Measurements from ENCODE around the gene DUSP18. TPM values are rescaled to one million over a fixed set of nuclear protein-coding genes. Genes with fewer than 3 reads are reported as not detected.

Gene DUSP18
- total and polyA plus RNA-seq, 2 of the 4 experiments (the other 2 are of a cell fraction) = 14.9 TPM

- 88% methylated on average over 6 of the region's 9 CpGs; no CpG with 5 or more reads in 1 of the 2 experiments for WGBS, 2 experiments (ENCODE audit: extremely low coverage in 2 of 2, insufficient read length in 1 of 2)
- H2BK20ac ChIP-seq (ENCODE audit: low read depth, low read length) = no peak overlapping the region
- POLR2A ChIA-PET (ENCODE audit: unreplicated experiment) = no interaction called here
- dilution Hi-C loops (cut with HindIII; ENCODE audit: low sequenced_read_pairs, unreplicated experiment) (no loop called here), intact Hi-C loops (cut with micrococcal nuclease) (no loop called here), in situ Hi-C loops (cut with MboI; ENCODE audit: low sequenced_read_pairs) (no loop called here)
- no peak overlapping the region for H3K4me3 ChIP-seq (ENCODE audit: insufficient read depth, low read depth, low read length)
- H3K23ac ChIP-seq (ENCODE audit: low read depth, low read length) = no peak overlapping the region
- no peak overlapping the region for H2BK5ac ChIP-seq (ENCODE audit: low read depth, low read length, poor library complexity, severe bottlenecking)
- no peak for TF ChIP-seq BHLHE40 (IDR thresholded peaks at IDR 0.05; ENCODE audit: low read depth, low read length)
- TF ChIP-seq, protein P1, sequence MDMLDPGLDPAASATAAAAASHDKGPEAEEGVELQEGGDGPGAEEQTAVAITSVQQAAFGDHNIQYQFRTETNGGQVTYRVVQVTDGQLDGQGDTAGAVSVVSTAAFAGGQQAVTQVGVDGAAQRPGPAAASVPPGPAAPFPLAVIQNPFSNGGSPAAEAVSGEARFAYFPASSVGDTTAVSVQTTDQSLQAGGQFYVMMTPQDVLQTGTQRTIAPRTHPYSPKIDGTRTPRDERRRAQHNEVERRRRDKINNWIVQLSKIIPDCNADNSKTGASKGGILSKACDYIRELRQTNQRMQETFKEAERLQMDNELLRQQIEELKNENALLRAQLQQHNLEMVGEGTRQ (IDR thresholded peaks at IDR 0.05; ENCODE audit: low read depth, low read length) = no peak
- no peak for TF ChIP-seq MAFK (IDR thresholded peaks at IDR 0.05; ENCODE audit: low read depth, low read length)
- TF ChIP-seq RFX5 (IDR thresholded peaks at IDR 0.05; ENCODE audit: low read depth, low read length) = no peak
- no peak for TF ChIP-seq CHD1 (IDR thresholded peaks at IDR 0.05; ENCODE audit: low read depth, low read length)
- no peak for TF ChIP-seq CEBPB (IDR thresholded peaks at IDR 0.05; ENCODE audit: low read depth, low read length)
- no peak for TF ChIP-seq NFE2L2 (IDR thresholded peaks at IDR 0.05; ENCODE audit: low read depth, low read length)
- no peak for TF ChIP-seq CTCF (conservative IDR thresholded peaks at IDR 0.05; ENCODE audit: low read depth, low read length)
- TF ChIP-seq SMC3 (IDR thresholded peaks at IDR 0.05; ENCODE audit: low read depth, low read length) = no peak
- TF ChIP-seq RAD21 (IDR thresholded peaks at IDR 0.05; ENCODE audit: low read length) = no peak
- TF ChIP-seq MXI1 (IDR thresholded peaks at IDR 0.05; ENCODE audit: borderline replicate concordance, low read depth, low read length) = no peak
- TF ChIP-seq, protein P2, sequence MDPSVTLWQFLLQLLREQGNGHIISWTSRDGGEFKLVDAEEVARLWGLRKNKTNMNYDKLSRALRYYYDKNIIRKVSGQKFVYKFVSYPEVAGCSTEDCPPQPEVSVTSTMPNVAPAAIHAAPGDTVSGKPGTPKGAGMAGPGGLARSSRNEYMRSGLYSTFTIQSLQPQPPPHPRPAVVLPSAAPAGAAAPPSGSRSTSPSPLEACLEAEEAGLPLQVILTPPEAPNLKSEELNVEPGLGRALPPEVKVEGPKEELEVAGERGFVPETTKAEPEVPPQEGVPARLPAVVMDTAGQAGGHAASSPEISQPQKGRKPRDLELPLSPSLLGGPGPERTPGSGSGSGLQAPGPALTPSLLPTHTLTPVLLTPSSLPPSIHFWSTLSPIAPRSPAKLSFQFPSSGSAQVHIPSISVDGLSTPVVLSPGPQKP (IDR thresholded peaks at IDR 0.05; ENCODE audit: borderline replicate concordance, low read depth, low read length) = no peak
- no peak for TF ChIP-seq POLR2A (IDR thresholded peaks at IDR 0.05; ENCODE audit: low read depth, low read length)
- TF ChIP-seq MAZ (IDR thresholded peaks at IDR 0.05; ENCODE audit: borderline replicate concordance, low read depth, low read length) = no peak
- no peak for TF ChIP-seq FOS (IDR thresholded peaks at IDR 0.05; ENCODE audit: low read depth, low read length)
- TF ChIP-seq RCOR1 (IDR thresholded peaks at IDR 0.05; ENCODE audit: insufficient replicate concordance, low read length) = no peak
- H4K91ac ChIP-seq (ENCODE audit: insufficient read depth, low read depth, low read length) = no peak overlapping the region
- H3K56ac ChIP-seq (ENCODE audit: extremely low read depth, insufficient read depth, low read length) = no peak overlapping the region
- no peak overlapping the region for H3K14ac ChIP-seq (replicated peaks; ENCODE audit: low read depth, low read length)
- H3K79me1 ChIP-seq (ENCODE audit: low read depth in 1 of 2, low read length in 2 of 2) = no peaks in the 10 kb centered on the region
- no peak overlapping the region for H2BK120ac ChIP-seq (ENCODE audit: low read depth, low read length)
- no peaks in the 10 kb centered on the region for H3K4me1 ChIP-seq (ENCODE audit: control insufficient read depth, insufficient read depth, low read length)
- H2AK9ac ChIP-seq (replicated peaks; ENCODE audit: low read depth, low read length, poor library complexity) = no peak overlapping the region
- H3K27me3 ChIP-seq (ENCODE audit: control insufficient read depth, insufficient read depth, low read length) = peaks cover 6% of the 10 kb centered on the region
- DNase-seq (no peak), ATAC-seq (ENCODE audit: low read depth) (no peak)
- CTCF ChIA-PET = no interaction called here
- no peaks in the 10 kb centered on the region for H4K20me1 ChIP-seq (ENCODE audit: insufficient read depth, low read length)
- H3K18ac ChIP-seq (ENCODE audit: low read depth, low read length) = no peak overlapping the region
- H3K4ac ChIP-seq (ENCODE audit: low read depth, low read length) = no peak overlapping the region
- H3K36me3 ChIP-seq (ENCODE audit: control insufficient read depth, insufficient read depth, low read length) = no peaks in the 10 kb centered on the region
- H3K9me1 ChIP-seq (ENCODE audit: insufficient read depth, low read length) = 0 out of 2 replicates have a peak, but pooled peaks cover 4% of the 10 kb centered on the region
- H3K9ac ChIP-seq (ENCODE audit: low read depth, low read length) = no peak overlapping the region
- H2BK15ac ChIP-seq (ENCODE audit: low read depth, low read length) = no peak overlapping the region
- no peak overlapping the region for H3K27ac ChIP-seq (ENCODE audit: insufficient read depth, low read length)
- no TSS peak for BruUV-seq (replicated peaks)
- no peak overlapping the region for H2AFZ ChIP-seq (replicated peaks; ENCODE audit: low read length, poor library complexity)
- H2AK5ac ChIP-seq (ENCODE audit: low read depth, low read length) = no peak overlapping the region
- H3K4me2 ChIP-seq (ENCODE audit: low read depth, low read length) = no peak overlapping the region
- H4K5ac ChIP-seq (ENCODE audit: low read depth, low read length) = no peak overlapping the region
- H4K8ac ChIP-seq (ENCODE audit: low read depth in 2 of 2, low read length in 2 of 2) = no peak overlapping the region
- no peaks in the 10 kb centered on the region for H3K9me3 ChIP-seq (ENCODE audit: control insufficient read depth, insufficient read depth, low read length)
These were observed 7.8 kb upstream of the DUSP18 start for GRCh38 chr22:30675436-30675835.
